ENCODE measurements around the gene LY86. TPM values are rescaled to one million over a fixed set of nuclear protein-coding genes. Genes with fewer than 3 reads are reported as not detected.

LY86 gene
- total RNA-seq, 1 donor from 2014 or later, result not detected

DNA sequence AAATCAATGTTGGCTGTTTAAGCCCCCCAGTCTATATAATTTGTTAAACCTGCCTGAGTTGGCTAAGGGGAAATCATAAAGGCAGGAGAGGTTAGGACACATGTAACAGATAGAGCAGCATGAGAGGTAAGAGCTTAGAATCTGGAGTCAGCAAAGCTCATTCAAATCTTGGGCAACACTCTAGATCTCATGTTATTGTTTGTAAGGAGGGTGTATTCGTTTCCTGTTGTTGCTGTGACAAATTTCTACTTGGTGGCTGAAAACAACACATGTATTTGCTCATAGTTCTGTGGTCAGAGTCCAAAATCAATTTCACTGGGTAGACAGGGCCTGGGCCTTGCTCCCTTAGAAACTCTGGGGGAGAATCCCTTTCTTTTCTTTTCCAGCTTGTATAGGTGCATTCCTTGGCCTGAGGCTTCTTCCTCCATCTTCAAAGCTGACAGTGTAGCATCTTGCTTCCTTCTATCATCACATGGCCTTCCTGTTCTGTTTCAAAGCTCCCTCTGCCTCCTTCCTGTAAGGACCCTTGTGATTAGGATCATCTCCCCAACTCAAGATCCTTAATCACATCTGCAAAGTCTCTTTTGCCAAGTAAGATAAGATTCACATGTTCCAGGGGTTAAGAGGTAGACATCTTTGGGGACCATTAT, 4.4 kb downstream of the LY86 start:
- TF ChIP-seq, protein P1, sequence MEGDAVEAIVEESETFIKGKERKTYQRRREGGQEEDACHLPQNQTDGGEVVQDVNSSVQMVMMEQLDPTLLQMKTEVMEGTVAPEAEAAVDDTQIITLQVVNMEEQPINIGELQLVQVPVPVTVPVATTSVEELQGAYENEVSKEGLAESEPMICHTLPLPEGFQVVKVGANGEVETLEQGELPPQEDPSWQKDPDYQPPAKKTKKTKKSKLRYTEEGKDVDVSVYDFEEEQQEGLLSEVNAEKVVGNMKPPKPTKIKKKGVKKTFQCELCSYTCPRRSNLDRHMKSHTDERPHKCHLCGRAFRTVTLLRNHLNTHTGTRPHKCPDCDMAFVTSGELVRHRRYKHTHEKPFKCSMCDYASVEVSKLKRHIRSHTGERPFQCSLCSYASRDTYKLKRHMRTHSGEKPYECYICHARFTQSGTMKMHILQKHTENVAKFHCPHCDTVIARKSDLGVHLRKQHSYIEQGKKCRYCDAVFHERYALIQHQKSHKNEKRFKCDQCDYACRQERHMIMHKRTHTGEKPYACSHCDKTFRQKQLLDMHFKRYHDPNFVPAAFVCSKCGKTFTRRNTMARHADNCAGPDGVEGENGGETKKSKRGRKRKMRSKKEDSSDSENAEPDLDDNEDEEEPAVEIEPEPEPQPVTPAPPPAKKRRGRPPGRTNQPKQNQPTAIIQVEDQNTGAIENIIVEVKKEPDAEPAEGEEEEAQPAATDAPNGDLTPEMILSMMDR (conservative IDR thresholded peaks at IDR 0.05), result no peak
- H3K36me3 Mint-ChIP-seq (ENCODE audit: low read depth), result no peaks in the 10 kb centered on the region
- no peak for DNase-seq (ENCODE audit: low read depth, low spot score)
- no peaks in the 10 kb centered on the region for H3K27me3 Mint-ChIP-seq (ENCODE audit: low read depth)
- no peaks in the 10 kb centered on the region for H3K4me1 Mint-ChIP-seq
- H3K27ac Mint-ChIP-seq (ENCODE audit: unreplicated experiment), result no peak overlapping the region
- no peak overlapping the region for H3K4me3 Mint-ChIP-seq
- H3K9me3 Mint-ChIP-seq, result no peaks in the 10 kb centered on the region

DNA sequence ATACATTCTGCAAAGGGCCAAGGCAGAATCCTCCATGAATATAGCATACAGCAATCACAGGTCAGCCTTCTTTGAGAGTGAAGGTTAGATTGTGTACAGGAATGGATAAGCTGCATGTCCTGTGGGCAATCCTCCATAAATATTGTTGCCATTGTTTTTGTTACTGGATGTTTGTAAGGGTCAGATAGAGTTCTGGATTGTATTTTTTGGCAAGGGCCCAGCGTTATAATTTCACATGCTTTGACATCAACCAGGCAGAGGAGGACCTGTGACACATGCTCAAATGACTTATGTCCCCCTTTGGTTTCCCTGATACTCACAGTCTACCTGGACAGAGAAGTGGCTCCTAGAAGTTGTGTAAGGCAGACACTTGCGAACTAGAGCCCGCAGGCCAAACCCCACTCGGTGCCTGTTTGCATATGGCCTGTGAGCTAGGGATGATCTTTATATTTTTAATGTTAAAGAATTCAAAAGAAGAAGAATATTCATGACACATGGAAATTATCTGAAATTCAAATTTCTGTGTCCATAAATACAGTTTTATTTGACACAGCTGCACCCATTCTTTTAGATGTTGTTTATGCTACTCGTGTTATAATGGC, 5.4 kb downstream of the LY86 start:
- Mint-ChIP-seq H3K27ac (ENCODE audit: unreplicated experiment) (no peak overlapping the region), H3K4me3 (no peak overlapping the region), H3K4me1 (no peaks in the 10 kb centered on the region), H3K9me3 (no peaks in the 10 kb centered on the region), H3K27me3 (ENCODE audit: low read depth) (no peaks in the 10 kb centered on the region), H3K36me3 (ENCODE audit: low read depth) (no peaks in the 10 kb centered on the region)
- TF ChIP-seq, protein P1 (conservative IDR thresholded peaks at IDR 0.05), result no peak
- no peak for DNase-seq (ENCODE audit: low read depth, low spot score)

DNA sequence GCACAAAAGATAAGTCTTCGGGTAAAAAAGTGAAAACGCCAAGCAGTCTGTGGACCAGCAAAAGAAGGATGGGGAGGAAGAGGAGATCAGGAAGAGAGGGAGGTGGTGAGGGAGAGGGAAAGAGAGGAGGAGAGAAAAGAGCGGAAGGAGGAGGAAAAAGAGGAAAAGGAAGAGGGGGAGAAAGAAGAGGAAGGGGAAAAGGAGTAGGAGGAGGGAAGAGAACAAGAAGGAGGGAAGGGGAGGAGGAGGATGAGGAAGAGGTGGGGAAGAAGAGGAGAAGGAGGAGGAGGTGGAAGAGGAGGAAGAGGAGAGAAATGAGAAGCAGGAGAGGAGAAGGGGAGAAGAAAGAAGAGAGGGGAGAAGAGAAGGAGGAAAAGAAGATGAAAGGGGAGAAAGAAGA, 6.5 kb downstream of the LY86 start:
- H3K36me3 Mint-ChIP-seq (ENCODE audit: low read depth), result no peaks in the 10 kb centered on the region
- TF ChIP-seq, protein P1 (conservative IDR thresholded peaks at IDR 0.05), result no peak
- no peak overlapping the region for H3K4me3 Mint-ChIP-seq
- DNase-seq (ENCODE audit: low read depth, low spot score), result no peak
- no peaks in the 10 kb centered on the region for H3K4me1 Mint-ChIP-seq
- H3K27ac Mint-ChIP-seq (ENCODE audit: unreplicated experiment), result no peak overlapping the region
- H3K27me3 Mint-ChIP-seq (ENCODE audit: low read depth), result no peaks in the 10 kb centered on the region
- H3K9me3 Mint-ChIP-seq, result no peaks in the 10 kb centered on the region

DNA sequence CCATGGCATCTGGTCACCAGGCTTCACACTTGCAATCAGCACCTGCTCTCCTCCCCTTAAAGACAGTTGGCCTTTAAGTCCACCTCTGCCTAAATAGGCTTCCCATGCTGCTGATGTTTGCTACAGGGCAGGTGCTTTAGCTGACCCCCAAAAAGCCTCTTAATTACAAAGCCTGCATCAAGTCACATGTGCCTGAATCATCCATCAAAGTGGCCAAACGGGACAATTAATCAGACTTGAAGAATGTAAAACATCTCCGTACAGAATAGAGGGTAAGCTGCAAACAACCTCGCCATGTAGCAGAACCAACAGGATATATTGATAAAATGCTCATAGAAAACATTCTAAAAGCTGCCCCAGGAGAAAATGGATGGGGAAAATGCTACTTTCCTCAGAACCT, 7.4 kb downstream of the LY86 start:
- Mint-ChIP-seq H3K27me3 (ENCODE audit: low read depth) (no peaks in the 10 kb centered on the region), H3K4me1 (no peaks in the 10 kb centered on the region), H3K36me3 (ENCODE audit: low read depth) (no peaks in the 10 kb centered on the region), H3K4me3 (no peak overlapping the region), H3K9me3 (no peaks in the 10 kb centered on the region), H3K27ac (ENCODE audit: unreplicated experiment) (no peak overlapping the region)
- TF ChIP-seq, protein P1 (conservative IDR thresholded peaks at IDR 0.05), result no peak
- no peak for DNase-seq (ENCODE audit: low read depth, low spot score)

DNA sequence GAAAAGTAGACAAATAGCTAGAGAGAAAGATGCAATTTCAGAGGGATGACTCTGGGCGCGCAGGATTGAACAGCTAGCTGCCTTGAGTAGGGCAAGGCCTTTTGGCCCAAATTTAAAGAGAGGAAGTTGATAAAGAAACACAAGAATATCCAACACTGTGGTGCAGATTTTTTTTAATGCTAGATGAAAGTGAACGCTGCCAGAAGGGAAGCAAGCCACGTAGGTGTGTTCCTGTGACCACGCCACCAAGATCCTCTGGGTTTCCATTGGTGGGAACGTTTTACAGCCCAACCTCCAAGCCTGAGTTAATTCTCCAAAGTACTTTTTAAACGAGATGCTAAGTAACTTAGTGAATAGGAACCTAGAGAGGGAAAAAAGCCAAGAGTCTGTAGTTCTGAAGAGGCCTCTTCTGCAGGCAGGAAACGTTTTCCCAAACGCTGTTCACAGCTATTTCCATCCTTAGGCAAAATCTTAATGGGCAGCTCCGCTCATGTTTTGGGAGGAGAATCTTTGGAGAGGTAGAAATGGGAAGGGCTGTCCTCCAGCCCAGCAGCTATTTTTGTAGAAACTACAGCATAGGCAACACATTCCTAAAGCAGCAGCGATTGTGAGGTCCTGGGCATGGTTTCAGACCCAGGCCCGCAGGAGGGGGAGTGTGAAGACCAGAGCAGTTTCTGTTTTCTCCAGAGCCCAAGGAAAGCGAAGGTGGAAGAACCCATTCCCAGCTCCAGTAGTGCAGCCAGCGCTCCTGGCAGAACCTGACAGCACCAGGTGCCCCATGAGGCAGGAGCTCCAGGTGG, 8.2 kb downstream of the LY86 start:
- Mint-ChIP-seq H3K27ac (ENCODE audit: unreplicated experiment) (no peak overlapping the region), H3K4me1 (no peaks in the 10 kb centered on the region), H3K4me3 (no peak overlapping the region), H3K9me3 (no peaks in the 10 kb centered on the region), H3K36me3 (ENCODE audit: low read depth) (no peaks in the 10 kb centered on the region), H3K27me3 (ENCODE audit: low read depth) (no peaks in the 10 kb centered on the region)
- DNase-seq (ENCODE audit: low read depth, low spot score), result no peak
- TF ChIP-seq, protein P1 (conservative IDR thresholded peaks at IDR 0.05), result no peak
